Measurements from ENCODE around the gene PFN4.
"Not testable (repeated sequence)": the region's sequence is repeated elsewhere in the genome, so short reads cannot be mapped to it uniquely, and the experiment has no call there.

The PFN4 gene

GRCh38 chr2:24110660-24111303, 12.4 kb downstream of the PFN4 start:
- no peak for DNase-seq

- DNase-seq: not testable (repeated sequence)
Observed at GRCh38 chr2:24109431-24109830, 13.7 kb downstream of the PFN4 start.

- no peak for DNase-seq
Observed at GRCh38 chr2:24107336-24107735, 15.8 kb downstream of the PFN4 start.

GRCh38 chr2:24106786-24107185, 16.3 kb downstream of the PFN4 start:
- DNase-seq: no peak

- no peak for DNase-seq
Observed at GRCh38 chr2:24105816-24106215, 17.3 kb downstream of the PFN4 start.

GRCh38 chr2:24104906-24105305, 18.2 kb downstream of the PFN4 start:
- no peak for DNase-seq

- DNase-seq: no peak
Observed at GRCh38 chr2:24104110-24104650, 19.0 kb downstream of the PFN4 start.

GRCh38 chr2:24102677-24103076, 20.5 kb downstream of the PFN4 start:
- DNase-seq: no peak

- no peak for DNase-seq
Observed at GRCh38 chr2:24101992-24102391, 21.1 kb downstream of the PFN4 start.

- not testable (repeated sequence) for DNase-seq
Observed at GRCh38 chr2:24100732-24101131, 22.4 kb downstream of the PFN4 start.

GRCh38 chr2:24095171-24095677, 27.9 kb downstream of the PFN4 start:
- DNase-seq: not testable (repeated sequence)

- not testable (repeated sequence) for DNase-seq
Observed at GRCh38 chr2:24093270-24093669, 29.9 kb downstream of the PFN4 start.

- no peak for DNase-seq
Observed at GRCh38 chr2:24088821-24089359, 34.2 kb downstream of the PFN4 start.

- no peak for DNase-seq
Observed at GRCh38 chr2:24087032-24087431, 36.1 kb downstream of the PFN4 start.

GRCh38 chr2:24086241-24086640, 36.9 kb downstream of the PFN4 start:
- DNase-seq: no peak

- DNase-seq: no peak
Observed at GRCh38 chr2:24085200-24085489, 38.0 kb downstream of the PFN4 start.

GRCh38 chr2:24084386-24085199, 38.5 kb downstream of the PFN4 start, which contains the start of gene TP53I3:
TP53I3 (minus strand) TSS chr2:24084834; CDS start chr2:24084326, 508 bp downstream.
- DNase-seq: peak; percentile 71

- DNase-seq: peak; percentile 63
Observed at GRCh38 chr2:24083567-24084385, 39.4 kb downstream of the PFN4 start.

GRCh38 chr2:24082787-24083566, 40.2 kb downstream of the PFN4 start:
- DNase-seq: no peak

GRCh38 chr2:24080701-24081100, 42.4 kb downstream of the PFN4 start:
- DNase-seq: no peak

- DNase-seq: no peak
Observed at GRCh38 chr2:24077879-24078278, 45.3 kb downstream of the PFN4 start.

GRCh38 chr2:24077535-24077877, 45.6 kb downstream of the PFN4 start:
- no peak for DNase-seq

Measured in DMS153 (cell line).